K562 treated with DMSO at 1 percent for 24 hours (cell line): Measurements from ENCODE around the gene CDKN1C. TPM values are rescaled to one million over a fixed set of nuclear protein-coding genes. Genes with fewer than 3 reads are reported as not detected.

Source experiments
- total RNA-seq: library from RNA; unstranded; fragments of 300-600 nt; gene quantifications from 2 replicates; pipeline ENCODE4 v1.2.3, GENCODE V29; 2022; ENCODE audit warnings: low read depth; ENCODE audit not compliant: insufficient read depth

CDKN1C gene
- total RNA-seq: 11.6 and 15.2 TPM in 2 replicates

GRCh38 chr11:2885678-2886081 lies at the start of gene CDKN1C:
CDKN1C (minus strand) TSS chr11:2885775; CDS start chr11:2885456, 319 bp downstream.

DNA sequence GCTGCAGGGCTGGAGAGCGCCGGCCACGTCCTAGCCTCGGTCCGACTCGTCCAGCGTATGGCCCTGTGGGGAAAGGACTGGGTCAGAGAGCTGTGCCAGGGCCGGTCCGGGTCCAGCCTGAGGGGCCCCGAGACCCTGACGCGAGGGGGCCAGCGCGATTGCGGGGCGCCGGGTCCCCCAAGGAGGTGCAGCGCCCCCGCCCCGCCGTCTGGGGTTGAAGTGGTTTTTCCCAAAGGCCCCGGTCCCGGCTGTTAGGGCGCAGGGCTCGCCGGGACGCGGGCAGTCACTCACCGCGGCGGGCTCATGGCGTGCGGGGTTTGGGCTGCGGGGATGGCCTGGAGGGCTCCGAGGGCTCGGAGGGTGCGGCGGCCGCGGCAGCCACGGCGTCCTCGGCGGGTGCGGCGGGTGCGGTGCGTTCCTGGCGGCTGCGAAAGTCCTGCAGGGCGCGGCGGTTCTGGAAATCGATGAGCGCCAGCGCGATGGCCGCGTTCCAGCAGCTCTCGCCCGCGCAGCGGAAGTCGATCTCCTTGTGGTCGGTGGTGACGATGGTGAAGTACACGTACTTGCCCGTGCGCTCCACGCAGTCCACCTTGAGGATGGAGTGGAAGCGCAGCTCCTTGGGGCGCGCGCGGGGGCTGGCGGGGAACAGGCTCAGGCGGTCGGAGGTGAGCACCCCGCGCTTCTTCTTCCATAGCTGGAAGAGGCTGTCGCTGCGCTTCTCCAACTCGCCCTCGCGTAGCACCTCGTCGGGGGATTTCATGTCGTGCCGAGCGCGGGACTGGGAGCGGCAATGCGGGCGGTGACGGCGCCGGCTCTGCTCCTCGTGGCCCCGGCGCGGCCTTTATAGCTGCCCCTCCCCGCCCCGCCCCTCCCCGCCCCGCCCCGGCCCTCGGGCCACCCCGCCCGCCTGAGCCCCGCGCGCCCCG lies 43.3 kb upstream of the CDKN1C start, which contains the start of gene PHLDA2:
Gene PHLDA2, minus strand, starts transcription at position 816 of the 926 bp plus-strand sequence. Its CDS starts 56 bp downstream, at position 760.

Other genes starting within 250 kb of the CDKN1C start
- 0.14 and 0.15 TPM in 2 replicates for gene KCNQ1OT1, start 185.8 kb downstream of the CDKN1C start, total RNA-seq
- 44.1 and 49.3 TPM in 2 replicates for gene PHLDA2, start 43.6 kb upstream of the CDKN1C start, total RNA-seq
- gene NAP1L4, start 106.6 kb upstream of the CDKN1C start, total RNA-seq: 107 and 120 TPM in 2 replicates
- 164 and 175 TPM in 2 replicates for gene CARS1, start 171.6 kb upstream of the CDKN1C start, total RNA-seq